AG04450 (cell line): ENCODE data around the gene SPRY1. TPM values are rescaled to one million over a fixed set of nuclear protein-coding genes. Genes with fewer than 3 reads are reported as not detected.

Experiments used
- CTCF ChIA-PET: fragments of 300-600, 350-600 bp; formaldehyde crosslinking; extraction: SDS; loops from one replicate; lab custom pipeline; 2022; ENCODE audit warnings: antibody characterized with exemption, inconsistent platforms; lab: Charles Lee
- POLR2A ChIA-PET: fragments of 350-600 bp; formaldehyde crosslinking; extraction: SDS; loops from one replicate; lab custom pipeline; 2021; ENCODE audit warnings: antibody characterized with exemption, inconsistent platforms; lab: Yijun Ruan, JAX
- DNase-seq: peaks from one replicate; pipeline ENCODE4 v3.0.0-alpha.2; 2011; ENCODE audit warnings: low read depth, low spot score
- H3K27ac ChIP-seq: one replicate; pipeline ENCODE4 v1.5.1; 2012; ENCODE audit warnings: low read depth, low read length, control low read depth
- H3K27me3 ChIP-seq: one replicate; pipeline ENCODE4 v1.6.0; 2012; ENCODE audit warnings: low read length; ENCODE audit not compliant: control insufficient read depth, insufficient read depth
- H3K4me3 ChIP-seq: 2 replicates; pipeline ENCODE4 v1.5.1; 2011; ENCODE audit warnings: mild to moderate bottlenecking, low read depth, low read length, control low read depth
- H3K9me3 ChIP-seq: 2 replicates; pipeline ENCODE4 v1.5.1; 2012; ENCODE audit warnings: low read length; ENCODE audit not compliant: control insufficient read depth, insufficient read depth
- polyA plus RNA-seq: library from polyadenylated mRNA; depleted of rRNA; stranded (reverse); fragments of >200 nt; gene quantifications from 2 replicates; pipeline ENCODE4 v1.2.3, GENCODE V29; 2011
- TF ChIP-seq, protein P1 (sequence below): IDR thresholded peaks from 2 replicates; pipeline ENCODE4 v1.5.1; 2011; ENCODE audit warnings: low read depth, low read length, control low read depth, inconsistent platforms

The SPRY1 gene
- polyA plus RNA-seq, 1 experiment = 6.6 TPM

GRCh38 chr4:123406872-123407271 is 10.3 kb downstream of the SPRY1 start:
- H3K27ac ChIP-seq = no peak overlapping the region
- no peaks in the 10 kb centered on the region for H3K9me3 ChIP-seq
- TF ChIP-seq, protein P1, sequence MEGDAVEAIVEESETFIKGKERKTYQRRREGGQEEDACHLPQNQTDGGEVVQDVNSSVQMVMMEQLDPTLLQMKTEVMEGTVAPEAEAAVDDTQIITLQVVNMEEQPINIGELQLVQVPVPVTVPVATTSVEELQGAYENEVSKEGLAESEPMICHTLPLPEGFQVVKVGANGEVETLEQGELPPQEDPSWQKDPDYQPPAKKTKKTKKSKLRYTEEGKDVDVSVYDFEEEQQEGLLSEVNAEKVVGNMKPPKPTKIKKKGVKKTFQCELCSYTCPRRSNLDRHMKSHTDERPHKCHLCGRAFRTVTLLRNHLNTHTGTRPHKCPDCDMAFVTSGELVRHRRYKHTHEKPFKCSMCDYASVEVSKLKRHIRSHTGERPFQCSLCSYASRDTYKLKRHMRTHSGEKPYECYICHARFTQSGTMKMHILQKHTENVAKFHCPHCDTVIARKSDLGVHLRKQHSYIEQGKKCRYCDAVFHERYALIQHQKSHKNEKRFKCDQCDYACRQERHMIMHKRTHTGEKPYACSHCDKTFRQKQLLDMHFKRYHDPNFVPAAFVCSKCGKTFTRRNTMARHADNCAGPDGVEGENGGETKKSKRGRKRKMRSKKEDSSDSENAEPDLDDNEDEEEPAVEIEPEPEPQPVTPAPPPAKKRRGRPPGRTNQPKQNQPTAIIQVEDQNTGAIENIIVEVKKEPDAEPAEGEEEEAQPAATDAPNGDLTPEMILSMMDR = no peak
- no peaks in the 10 kb centered on the region for H3K27me3 ChIP-seq
- POLR2A ChIA-PET = interaction anchor here (0.6 kb wide), 1 partner anchor 88 kb away, joined by 4 read pairs; no protein-coding TSS in a partner anchor
- CTCF ChIA-PET = no interaction called here
- DNase-seq = no peak
- H3K4me3 ChIP-seq = no peak overlapping the region

DNA sequence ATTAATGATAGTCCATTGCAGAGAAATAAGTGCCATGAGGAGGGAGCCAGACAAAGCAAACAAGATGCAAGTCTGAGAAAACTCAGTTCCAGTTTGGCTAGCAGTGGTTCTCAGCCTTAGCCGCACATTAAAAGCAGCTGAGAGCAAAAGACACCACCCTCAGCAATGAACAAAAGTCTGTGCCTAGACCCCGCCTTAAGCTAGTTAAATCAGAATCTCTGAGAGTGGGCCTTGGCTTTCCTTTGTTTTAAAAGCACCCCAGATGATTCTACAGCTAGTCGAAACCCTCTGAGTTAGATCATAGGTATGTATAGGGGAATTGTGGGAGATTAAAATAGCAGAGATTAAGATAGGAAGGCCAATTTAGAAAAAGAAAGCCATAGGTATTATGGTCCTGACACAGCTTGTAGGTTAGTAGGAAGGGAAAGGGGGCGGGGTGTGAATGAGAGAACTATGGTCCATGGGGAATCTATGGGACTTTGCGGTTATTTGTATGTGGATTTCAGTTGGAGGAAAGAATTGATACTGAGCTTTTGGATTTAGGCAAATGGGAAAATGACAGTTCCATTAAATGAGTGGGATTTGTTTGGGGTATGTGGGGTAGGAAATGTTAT is 12.0 kb downstream of the SPRY1 start:
- H3K27me3 ChIP-seq = no peaks in the 10 kb centered on the region
- ChIA-PET POLR2A (interaction anchor here (0.8 kb wide), 1 partner anchor 10 kb away, joined by 3 read pairs; no protein-coding TSS in a partner anchor), CTCF (interaction anchor here (2.8 kb wide), 1 partner anchor 9 kb away, joined by 10 read pairs; no protein-coding TSS in a partner anchor)
- no peak overlapping the region for H3K4me3 ChIP-seq
- TF ChIP-seq, protein P1 = no peak
- no peaks in the 10 kb centered on the region for H3K9me3 ChIP-seq
- DNase-seq = no peak
- no peak overlapping the region for H3K27ac ChIP-seq

- Histone ChIP-seq H3K9me3 (no peaks in the 10 kb centered on the region; the same call in 1 of the 2 replicates), H3K4me3 (no peak overlapping the region), H3K27ac (no peak overlapping the region), H3K27me3 (no peaks in the 10 kb centered on the region)
- TF ChIP-seq, protein P1 = no peak
- no peak for DNase-seq
- POLR2A ChIA-PET = interaction anchor here (0.8 kb wide), 1 partner anchor 9 kb away, joined by 3 read pairs; no protein-coding TSS in a partner anchor
- CTCF ChIA-PET = interaction anchor here (2.8 kb wide), 1 partner anchor 10 kb away, joined by 10 read pairs; no protein-coding TSS in a partner anchor
Observed at GRCh38 chr4:123409334-123409733, 12.7 kb downstream of the SPRY1 start.

DNA sequence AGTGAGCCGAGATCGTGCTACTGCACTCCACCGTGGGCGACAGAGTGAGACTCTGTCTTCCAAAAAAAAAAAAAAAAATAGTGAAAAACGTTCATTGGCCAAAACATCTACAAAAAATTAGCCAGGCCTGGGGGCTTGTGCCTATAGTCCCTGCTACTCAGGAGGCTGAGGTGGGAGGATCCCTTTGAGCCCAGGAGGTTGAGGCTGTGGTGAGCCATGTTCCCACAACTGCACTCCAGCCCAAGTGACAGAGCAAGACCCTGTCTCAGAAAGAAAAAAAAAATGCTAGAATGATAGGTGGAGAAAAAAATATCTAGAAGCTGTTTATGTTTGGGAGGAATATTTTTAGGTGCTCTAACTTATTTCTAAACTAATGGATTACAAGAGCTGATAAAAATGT is 14.9 kb downstream of the SPRY1 start:
- no peak for DNase-seq
- CTCF ChIA-PET = interaction anchor here (1.0 kb wide), 1 partner anchor 249 kb away, joined by 3 read pairs; no protein-coding TSS in a partner anchor
- TF ChIP-seq, protein P1 = no peak
- no peaks in the 10 kb centered on the region; the same call in 1 of the 2 replicates for H3K9me3 ChIP-seq
- no peak overlapping the region for H3K27ac ChIP-seq
- H3K4me3 ChIP-seq = no peak overlapping the region
- no peaks in the 10 kb centered on the region for H3K27me3 ChIP-seq
- POLR2A ChIA-PET = no interaction called here

DNA sequence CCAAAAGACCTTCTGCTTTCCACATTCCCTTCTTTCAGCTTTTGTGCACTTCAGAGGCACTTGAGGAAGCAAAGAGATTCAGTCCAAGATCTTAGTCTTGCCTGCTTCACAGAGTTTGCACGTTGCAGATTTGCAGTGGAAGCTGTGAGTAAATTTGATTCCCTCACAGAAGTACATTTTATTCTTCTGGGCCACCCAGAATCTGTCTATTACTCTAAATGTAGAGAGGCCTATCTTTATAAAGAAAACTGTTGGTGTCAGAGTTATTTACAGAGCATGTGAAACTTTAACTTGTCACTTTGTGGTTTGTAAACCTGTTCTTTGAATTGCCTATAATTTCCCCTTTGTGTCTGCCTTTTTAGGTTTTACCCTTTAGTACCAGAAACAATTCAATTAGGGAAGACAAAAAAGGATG is 15.5 kb downstream of the SPRY1 start:
- H3K27ac ChIP-seq = no peak overlapping the region
- ChIA-PET CTCF (interaction anchor here (1.0 to 1.3 kb wide), 2 partner anchors 249 to 285 kb away, joined by 3 read pairs; no protein-coding TSS in a partner anchor), POLR2A (no interaction called here)
- H3K4me3 ChIP-seq = no peak overlapping the region
- TF ChIP-seq, protein P1 = no peak
- H3K9me3 ChIP-seq = no peaks in the 10 kb centered on the region; the same call in 1 of the 2 replicates
- no peak for DNase-seq
- no peaks in the 10 kb centered on the region for H3K27me3 ChIP-seq
